Upper lobe of left lung (tissue), 6 donors: ENCODE results near the gene LAMC2. TPM values are rescaled to one million over a fixed set of nuclear protein-coding genes. Genes with fewer than 3 reads are reported as not detected.

ENCODE experiments used
- ATAC-seq, 2 donors: fragments of 200-7000 bp; cut with Tn5 transposase; one replicate each; pipeline ENCODE4 v1.9.1; 2022; ENCODE audit warnings: mild to moderate bottlenecking in 2 of 2, moderate library complexity in 2 of 2; ENCODE audit not compliant: low FRiP score in 2 of 2
- DNase-seq, 2 donors: peaks; one replicate each; pipeline ENCODE4 v3.0.0-alpha.2; 2019 to 2020
- H3K27ac ChIP-seq, 4 donors: fragments of 200-600 bp; sonication (generic); one replicate each; pipeline ENCODE4 v1.5.1; 2016 to 2019
- H3K27me3 ChIP-seq, 4 donors: fragments of 200-600 bp; sonication (generic); one replicate each; pipeline ENCODE4 v1.5.1; 2017 to 2019
- H3K36me3 ChIP-seq, 4 donors: fragments of 200-600 bp; sonication (generic); one replicate each; pipeline ENCODE4 v1.5.1; 2016 to 2019
- H3K4me1 ChIP-seq, 4 donors: fragments of 200-600 bp; sonication (generic); one replicate each; pipeline ENCODE4 v1.5.1; 2018 to 2019
- H3K4me3 ChIP-seq, 4 donors: fragments of 200-600 bp; sonication (generic); one replicate each; pipeline ENCODE4 v1.5.1; 2017 to 2019; ENCODE audit warnings: mild to moderate bottlenecking in 2 of 4, moderate library complexity in 1 of 4
- H3K9me3 ChIP-seq, 4 donors: fragments of 200-600 bp; sonication (generic); one replicate each; pipeline ENCODE4 v1.5.1; 2018 to 2019
- EP300 ChIP-seq, 4 donors: sonication (generic); formaldehyde crosslinking; IDR thresholded peaks; one replicate each; pipeline ENCODE4 v1.5.1; 2017; ENCODE audit warnings: antibody characterized with exemption in 4 of 4, control low read depth in 2 of 4
- POLR2A ChIP-seq, 4 donors: fragments of 450-650 bp; IDR thresholded peaks; one replicate each; pipeline ENCODE4 v1.5.1; 2016 to 2017; ENCODE audit warnings: antibody characterized with exemption in 4 of 4, mild to moderate bottlenecking in 2 of 4
- POLR2AphosphoS5 ChIP-seq, 2 donors: sonication (generic); formaldehyde crosslinking; IDR thresholded peaks; one replicate each; pipeline ENCODE4 v1.5.1; 2017; ENCODE audit warnings: antibody characterized with exemption in 2 of 2
- WGBS, 2 donors: methylation state at CpG; one replicate each; pipeline ENCODE4 v1.1.5; 2017 to 2018; 5-methylcytosine and 5-hydroxymethylcytosine counted together
- total RNA-seq, 6 donors: library from RNA; depleted of rRNA in 4 of 6; stranded (reverse); fragments of >200 nt in 4 of 6; gene quantifications; one replicate each; pipeline versions ENCODE4 v1.1.0 to v1.2.1, GENCODE V29; 2016 to 2021
- TF ChIP-seq, protein P1 (sequence below), 6 experiments: fragments of 450-650 bp in 4 of 6; fragments of 200-600 bp in 2 of 6; sonication (generic) in 2 of 6; IDR thresholded peaks; one replicate each; pipeline ENCODE4 v1.5.1; 2016 to 2019; ENCODE audit warnings: antibody characterized with exemption in 6 of 6
- donor health status: DM: no; HTN: no; CAD: no; lungs with moderate emphysema.
- donor health status: DM: no; HTN: yes; CAD: no; lungs with severe emphysema.

Gene LAMC2
- total RNA-seq, 6 donors from 2014 or later = 10.5 to 74.6 (median 46.1) TPM

DNA sequence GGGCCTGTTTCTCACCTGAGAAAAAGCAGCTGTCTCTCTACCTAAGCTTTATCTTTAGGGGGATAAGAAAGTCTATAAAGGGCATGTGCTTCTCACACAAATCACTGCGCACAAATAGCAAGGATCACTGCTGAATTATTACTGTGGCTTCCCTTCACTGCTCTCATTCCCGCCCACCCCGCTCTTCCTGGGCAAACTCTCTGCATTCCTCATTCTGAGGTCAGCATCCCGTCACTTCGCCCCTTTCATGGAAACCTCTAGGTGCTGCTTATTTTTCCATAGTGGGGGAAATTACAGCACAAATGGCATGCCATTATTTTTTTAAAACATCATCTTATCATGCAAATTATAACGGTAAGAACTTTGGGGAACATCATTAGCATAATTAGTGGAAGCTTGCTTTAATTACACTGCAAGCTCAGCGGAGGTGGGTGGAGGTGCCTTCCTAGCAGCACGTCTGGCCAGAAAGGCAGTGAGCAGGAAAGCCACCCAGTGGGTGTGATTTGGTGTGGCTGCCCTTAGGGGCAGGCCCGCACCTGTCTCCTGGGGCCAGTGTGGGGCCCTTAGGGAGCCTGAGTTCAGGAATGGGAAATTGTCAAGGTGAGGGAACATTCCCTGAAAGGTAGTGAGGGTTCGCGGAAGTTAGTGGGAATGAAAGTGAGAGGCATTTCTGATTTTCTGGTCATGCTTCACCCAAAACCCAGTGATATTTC is 105.9 kb downstream of the LAMC2 start:
- H3K4me1 ChIP-seq = peaks cover 0 to 6% (median 0%) of the 10 kb centered on the region in 4 donors
- no peak for TF ChIP-seq POLR2A (IDR thresholded peaks at IDR 0.05)
- TF ChIP-seq, protein P1, sequence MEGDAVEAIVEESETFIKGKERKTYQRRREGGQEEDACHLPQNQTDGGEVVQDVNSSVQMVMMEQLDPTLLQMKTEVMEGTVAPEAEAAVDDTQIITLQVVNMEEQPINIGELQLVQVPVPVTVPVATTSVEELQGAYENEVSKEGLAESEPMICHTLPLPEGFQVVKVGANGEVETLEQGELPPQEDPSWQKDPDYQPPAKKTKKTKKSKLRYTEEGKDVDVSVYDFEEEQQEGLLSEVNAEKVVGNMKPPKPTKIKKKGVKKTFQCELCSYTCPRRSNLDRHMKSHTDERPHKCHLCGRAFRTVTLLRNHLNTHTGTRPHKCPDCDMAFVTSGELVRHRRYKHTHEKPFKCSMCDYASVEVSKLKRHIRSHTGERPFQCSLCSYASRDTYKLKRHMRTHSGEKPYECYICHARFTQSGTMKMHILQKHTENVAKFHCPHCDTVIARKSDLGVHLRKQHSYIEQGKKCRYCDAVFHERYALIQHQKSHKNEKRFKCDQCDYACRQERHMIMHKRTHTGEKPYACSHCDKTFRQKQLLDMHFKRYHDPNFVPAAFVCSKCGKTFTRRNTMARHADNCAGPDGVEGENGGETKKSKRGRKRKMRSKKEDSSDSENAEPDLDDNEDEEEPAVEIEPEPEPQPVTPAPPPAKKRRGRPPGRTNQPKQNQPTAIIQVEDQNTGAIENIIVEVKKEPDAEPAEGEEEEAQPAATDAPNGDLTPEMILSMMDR (IDR thresholded peaks at IDR 0.05) = no peak
- no peak for TF ChIP-seq EP300 (IDR thresholded peaks at IDR 0.05)
- TF ChIP-seq POLR2AphosphoS5 (IDR thresholded peaks at IDR 0.05) = no peak
- no peak for DNase-seq
- no peaks in the 10 kb centered on the region for H3K27me3 ChIP-seq
- 89 to 91% methylated on average over 11 of the region's 11 CpGs for WGBS, 2 donors
- no peaks in the 10 kb centered on the region for H3K9me3 ChIP-seq
- no peaks in the 10 kb centered on the region for H3K36me3 ChIP-seq
- H3K4me3 ChIP-seq = no peak overlapping the region
- no peak overlapping the region for H3K27ac ChIP-seq
- peak in 1 of 2 donors; percentile 72 for ATAC-seq

DNA sequence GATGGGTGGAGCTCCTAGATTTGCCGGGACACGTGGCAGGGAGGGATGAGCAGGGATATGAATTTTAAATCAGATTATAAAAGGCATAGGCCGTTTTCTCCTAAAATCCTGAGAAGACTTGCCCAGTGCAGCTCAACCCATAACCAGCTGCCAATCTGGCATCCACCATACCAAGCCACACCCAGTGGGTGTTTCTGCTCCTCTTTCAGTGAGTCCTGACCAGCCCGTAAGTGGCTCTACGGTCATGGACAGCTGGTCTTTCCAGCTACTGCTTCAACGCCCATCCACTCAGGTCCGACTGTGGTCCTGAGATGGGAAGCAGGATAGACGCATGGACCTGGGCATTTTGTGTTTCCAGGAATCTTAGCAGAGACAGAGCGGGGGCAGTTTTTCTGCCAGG is 107.2 kb downstream of the LAMC2 start:
- H3K36me3 ChIP-seq = no peaks in the 10 kb centered on the region
- H3K27ac ChIP-seq = no peak overlapping the region
- H3K9me3 ChIP-seq = no peaks in the 10 kb centered on the region
- ATAC-seq (no peak), DNase-seq (no peak)
- WGBS, 2 donors = 88 to 92% methylated on average over 9 of the region's 9 CpGs
- H3K4me3 ChIP-seq = no peak overlapping the region
- H3K4me1 ChIP-seq = no peaks in the 10 kb centered on the region
- TF ChIP-seq POLR2A (IDR thresholded peaks at IDR 0.05) = no peak
- TF ChIP-seq POLR2AphosphoS5 (IDR thresholded peaks at IDR 0.05) = no peak
- no peak for TF ChIP-seq EP300 (IDR thresholded peaks at IDR 0.05)
- TF ChIP-seq, protein P1 (IDR thresholded peaks at IDR 0.05) = no peak
- H3K27me3 ChIP-seq = no peaks in the 10 kb centered on the region

DNA sequence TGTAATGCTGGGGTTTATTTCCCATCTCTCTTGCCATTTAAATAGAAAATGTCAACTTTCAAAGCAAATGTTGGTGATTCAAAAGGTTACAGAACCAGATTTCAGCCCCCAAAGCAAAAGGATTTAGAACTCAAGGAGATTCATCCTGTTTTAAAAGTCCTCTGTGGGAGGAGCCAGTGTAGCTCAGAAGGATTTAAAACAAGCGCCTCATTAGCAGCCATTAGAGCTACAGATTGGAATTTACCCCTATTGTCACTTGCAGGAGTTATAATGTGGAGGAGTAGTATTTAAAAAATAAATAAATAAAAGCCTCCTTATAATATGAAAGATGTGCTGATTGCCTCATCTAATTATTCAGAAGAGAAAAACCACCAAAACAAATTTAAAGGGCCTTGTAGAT is 107.8 kb downstream of the LAMC2 start:
- Histone ChIP-seq H3K27ac (no peak overlapping the region), H3K9me3 (no peaks in the 10 kb centered on the region), H3K4me3 (no peak overlapping the region), H3K4me1 (no peaks in the 10 kb centered on the region), H3K36me3 (no peaks in the 10 kb centered on the region), H3K27me3 (no peaks in the 10 kb centered on the region)
- DNase-seq (no peak), ATAC-seq (no peak)
- TF ChIP-seq, protein P1 (IDR thresholded peaks at IDR 0.05) = no peak
- no peak for TF ChIP-seq EP300 (IDR thresholded peaks at IDR 0.05)
- TF ChIP-seq POLR2A (IDR thresholded peaks at IDR 0.05) = no peak
- TF ChIP-seq POLR2AphosphoS5 (IDR thresholded peaks at IDR 0.05) = no peak
- whole genome bisulfite sequencing, 2 donors = 84 to 89% methylated on average over 1 of the region's 1 CpG

Other genes starting within 250 kb of the LAMC2 start
- gene SHCBP1L, start 233.1 kb upstream of the LAMC2 start, total RNA-seq = not detected
- 100 to 1,000 TPM in 5 of 6 donors, 10 to 100 TPM in 1; 92.0 to 232 (median 134) TPM for gene LAMC1, start 162.8 kb upstream of the LAMC2 start, total RNA-seq
- under 1 TPM in 4 of 6 donors, not detected in 2; 0.13 to 0.72 (median 0.17) TPM for gene NMNAT2, start 232.1 kb downstream of the LAMC2 start, total RNA-seq